Measurements from ENCODE around the gene TRAF3IP3. TPM values are rescaled to one million over a fixed set of nuclear protein-coding genes. Genes with fewer than 3 reads are reported as not detected.
A peak's percentile ranks its signal among the peaks of the same experiment; 100 is the strongest.

TRAF3IP3 gene
- polyA plus RNA-seq, 3 donors, result 1.6 to 2.0 (median 1.7) TPM

GRCh38 chr1:209797978-209798639 is 42.3 kb downstream of the TRAF3IP3 start:
- DNase-seq, result no peak

- no peak for DNase-seq
Measured at GRCh38 chr1:209800984-209801834, 45.4 kb downstream of the TRAF3IP3 start.

GRCh38 chr1:209802117-209802779 is 46.4 kb downstream of the TRAF3IP3 start:
- no peak for DNase-seq

- no peak for DNase-seq
Measured at GRCh38 chr1:209802780-209803152, 46.9 kb downstream of the TRAF3IP3 start.

GRCh38 chr1:209803568-209803967 is 47.7 kb downstream of the TRAF3IP3 start:
- no peak for DNase-seq

GRCh38 chr1:209805341-209805781 is 49.5 kb downstream of the TRAF3IP3 start:
- no peak for DNase-seq

GRCh38 chr1:209805875-209806760 is 50.3 kb downstream of the TRAF3IP3 start, which contains the start of gene IRF6:
TSS of gene IRF6 (minus strand) at chr1:209806142. CDS start at chr1:209801413, 4,729 bp downstream.
- DNase-seq, result peak; percentile 87

- DNase-seq, result no peak
Measured at GRCh38 chr1:209807509-209807908, 51.7 kb downstream of the TRAF3IP3 start.

GRCh38 chr1:209808059-209808581 is 52.3 kb downstream of the TRAF3IP3 start:
- no peak for DNase-seq

GRCh38 chr1:209809611-209810010 is 53.8 kb downstream of the TRAF3IP3 start:
- no peak for DNase-seq

- no peak for DNase-seq
Measured at GRCh38 chr1:209810783-209811182, 54.9 kb downstream of the TRAF3IP3 start.

GRCh38 chr1:209813902-209814301 is 58.0 kb downstream of the TRAF3IP3 start:
- no peak for DNase-seq

- no peak for DNase-seq
Measured at GRCh38 chr1:209815490-209815889, 59.6 kb downstream of the TRAF3IP3 start.

- DNase-seq, result no peak
Measured at GRCh38 chr1:209815931-209816341, 60.1 kb downstream of the TRAF3IP3 start.

GRCh38 chr1:209816923-209817322 is 61.1 kb downstream of the TRAF3IP3 start:
- DNase-seq, result no peak

GRCh38 chr1:209817691-209818090 is 61.8 kb downstream of the TRAF3IP3 start:
- no peak for DNase-seq

GRCh38 chr1:209819058-209819457 is 63.2 kb downstream of the TRAF3IP3 start:
- no peak for DNase-seq

GRCh38 chr1:209820986-209821385 is 65.1 kb downstream of the TRAF3IP3 start:
- DNase-seq, result no peak

- no peak for DNase-seq
Measured at GRCh38 chr1:209822706-209823105, 66.9 kb downstream of the TRAF3IP3 start.

- no peak for DNase-seq
Measured at GRCh38 chr1:209823143-209824041, 67.5 kb downstream of the TRAF3IP3 start.
